Ureter (tissue), 1 donor: ENCODE results near the gene YJEFN3. TPM values are rescaled to one million over a fixed set of nuclear protein-coding genes. Genes with fewer than 3 reads are reported as not detected.

Experiments
- DNase-seq: peaks from one replicate; pipeline ENCODE4 v3.0.0-alpha.2; 2020; ENCODE audit warnings: low spot score
- total RNA-seq: library from RNA; stranded (reverse); gene quantifications from one replicate; pipeline ENCODE4 v1.2.4, GENCODE V29; 2023
- donor health status: DM: yes; HTN: yes; CAD: no.

YJEFN3 gene
- total RNA-seq, 1 donor from 2014 or later = 14.1 TPM

DNA sequence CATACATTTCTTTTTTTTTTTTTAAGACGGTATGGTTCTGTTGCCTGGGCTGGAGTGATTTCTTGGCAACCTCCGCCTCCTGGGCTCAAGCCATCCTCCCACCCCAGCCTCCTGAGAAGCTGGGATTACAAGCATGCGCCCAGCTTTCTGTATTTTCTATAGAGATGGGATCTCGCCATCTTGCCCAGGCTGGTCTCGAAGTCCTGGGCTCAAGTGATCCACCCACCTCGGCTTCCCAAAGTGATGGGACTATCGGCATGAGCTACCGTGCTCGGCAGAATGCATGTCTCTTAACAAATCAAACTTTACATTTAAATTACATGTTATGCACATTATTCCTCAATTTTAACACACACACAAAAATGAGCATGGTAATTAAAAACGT is 11.5 kb upstream of the YJEFN3 start:
- DNase-seq = no peak

DNA sequence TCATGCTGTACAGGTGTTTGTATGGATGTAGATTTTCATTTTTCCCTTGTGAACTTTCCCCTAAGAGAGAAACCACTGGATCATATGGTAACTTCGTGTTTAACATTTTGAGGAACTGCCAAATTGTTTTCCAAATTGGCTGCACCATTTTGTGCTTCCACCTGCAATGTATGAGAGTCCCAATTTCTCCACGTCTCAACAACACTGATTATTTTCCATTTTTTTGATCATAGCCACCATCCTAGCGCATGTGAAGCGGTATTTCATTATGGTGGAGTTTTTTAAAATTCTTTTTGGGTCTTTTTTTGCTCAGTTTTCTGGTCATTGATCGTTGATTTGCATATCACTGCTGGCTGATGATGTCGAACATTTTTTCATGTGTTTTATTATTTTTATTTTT is 7.7 kb upstream of the YJEFN3 start:
- DNase-seq = no peak

DNA sequence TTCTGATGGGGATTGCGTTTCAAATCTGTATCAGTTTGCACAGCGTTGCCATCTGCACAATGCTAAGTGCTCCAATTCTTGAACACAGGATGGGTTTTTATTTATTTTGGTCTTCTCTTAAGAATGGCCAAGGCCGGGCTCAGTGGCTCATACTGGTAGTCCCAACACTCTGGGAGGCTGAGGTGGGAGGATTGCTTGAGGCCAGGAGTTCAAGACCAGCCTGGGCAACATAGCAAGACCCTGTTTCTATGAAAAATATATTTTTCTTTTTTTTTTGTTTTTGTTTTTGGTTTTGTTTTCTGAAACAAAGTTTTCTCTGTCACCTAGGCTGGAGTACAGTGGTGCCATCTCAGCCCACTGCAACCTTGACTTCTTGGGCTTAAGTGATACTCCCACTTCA is 5.5 kb upstream of the YJEFN3 start:
- DNase-seq = no peak

DNA sequence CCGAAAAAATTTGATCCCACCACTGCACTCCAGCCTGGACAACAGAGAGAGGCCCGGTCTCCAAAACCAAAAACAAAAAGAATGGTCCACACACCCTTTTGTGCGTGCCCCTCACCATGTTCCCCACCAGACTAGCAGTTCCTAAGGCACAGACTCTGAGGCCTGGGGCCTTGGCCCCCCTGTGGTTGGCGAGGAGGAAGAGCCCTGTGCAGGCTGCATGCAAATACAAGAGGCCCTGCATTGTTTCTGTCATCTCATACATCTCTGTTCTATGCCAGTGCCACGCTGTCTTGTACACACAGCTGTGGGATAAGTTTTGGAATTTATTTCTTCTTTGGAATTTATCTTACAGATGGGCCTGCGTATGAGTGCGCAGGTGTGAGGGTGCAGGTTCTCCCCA is 4.7 kb upstream of the YJEFN3 start:
- DNase-seq = no peak

DNA sequence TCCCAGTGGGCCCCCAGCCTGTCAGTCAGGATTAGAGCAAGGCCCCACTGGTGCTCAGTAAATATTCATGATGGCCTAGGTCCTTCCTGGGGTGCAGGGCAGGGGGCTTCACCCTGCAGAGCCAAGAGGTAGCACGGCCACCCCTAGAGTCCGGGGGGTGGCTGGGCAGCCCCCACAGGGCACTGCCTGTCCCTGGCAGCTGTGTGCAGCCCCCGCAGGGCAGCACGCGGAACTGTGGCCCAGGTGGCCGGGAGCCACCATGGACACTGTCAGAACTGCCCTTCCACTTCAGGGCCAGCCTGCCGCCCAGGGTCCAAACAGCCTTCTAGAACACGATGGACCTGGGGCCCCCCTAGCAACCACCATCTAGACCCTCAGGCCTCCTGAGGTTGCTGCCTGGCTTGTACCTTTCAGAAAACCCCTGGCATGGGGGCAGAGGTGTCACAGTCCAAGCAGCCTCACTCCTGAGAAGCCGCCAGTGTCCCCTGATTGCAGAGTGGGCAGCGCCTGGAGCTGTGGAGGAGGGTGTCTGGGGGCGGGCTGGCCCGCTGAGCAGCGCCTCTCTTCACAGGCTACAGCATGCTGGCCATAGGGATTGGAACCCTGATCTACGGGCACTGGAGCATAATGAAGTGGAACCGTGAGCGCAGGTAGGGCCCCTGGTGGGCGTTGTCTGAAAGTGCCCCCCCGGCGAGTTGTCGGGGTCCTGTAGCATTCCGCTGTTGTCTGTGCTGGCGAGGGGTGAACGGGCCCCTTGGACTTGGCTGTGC is 2.9 kb upstream of the YJEFN3 start:
- DNase-seq = no peak

DNA sequence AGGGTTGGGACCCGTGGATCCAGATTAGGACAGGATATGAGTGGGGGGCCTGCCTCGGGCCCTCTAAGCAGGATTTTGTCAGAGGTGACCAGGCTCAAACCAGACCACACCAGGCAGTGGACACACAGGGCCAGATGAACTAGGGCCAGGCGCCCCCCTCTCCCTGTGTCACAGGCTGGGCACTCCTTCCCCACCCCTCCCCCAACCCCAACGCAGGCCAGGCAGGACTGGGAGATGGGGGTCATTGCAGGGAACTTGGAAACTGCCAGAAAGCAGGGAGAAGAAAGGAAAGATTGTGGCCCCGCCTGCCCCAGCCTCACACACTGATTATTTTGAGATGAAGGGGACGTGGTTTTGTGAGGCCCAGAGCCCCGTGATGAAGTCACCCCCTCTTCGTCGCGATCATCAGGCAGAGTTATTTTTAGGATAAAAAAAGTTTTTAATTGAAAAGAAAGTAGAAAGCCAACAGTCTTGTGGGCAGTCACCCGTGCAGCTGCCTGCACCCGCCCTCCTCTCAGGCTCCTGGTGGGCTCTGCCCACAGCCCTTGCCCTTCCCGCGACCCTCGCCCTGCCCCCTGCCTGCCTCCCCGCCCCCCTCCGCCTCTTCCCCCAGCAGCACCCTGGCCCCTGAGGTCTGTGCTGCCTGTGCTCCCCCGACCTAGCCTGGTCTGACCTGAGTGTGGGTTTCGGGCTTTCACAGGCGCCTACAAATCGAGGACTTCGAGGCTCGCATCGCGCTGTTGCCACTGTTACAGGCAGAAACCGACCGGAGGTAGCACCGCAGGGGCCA is 1.9 kb upstream of the YJEFN3 start:
- DNase-seq = no peak

DNA sequence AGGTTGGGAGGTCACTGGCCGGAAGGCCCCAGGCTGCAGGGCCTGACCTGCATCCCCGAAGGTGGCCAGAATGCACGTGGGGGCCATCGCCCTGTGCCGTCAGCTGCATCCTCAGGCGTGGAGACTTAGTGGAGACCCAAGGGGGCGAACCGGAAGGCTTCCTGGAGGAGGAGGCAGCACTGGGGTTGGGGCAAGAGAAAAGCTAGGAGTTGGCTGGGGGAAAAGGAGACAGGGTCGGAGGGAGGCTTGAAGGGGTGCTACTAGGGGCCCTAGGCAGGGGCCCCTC is 1.4 kb upstream of the YJEFN3 start:
- no peak for DNase-seq

DNA sequence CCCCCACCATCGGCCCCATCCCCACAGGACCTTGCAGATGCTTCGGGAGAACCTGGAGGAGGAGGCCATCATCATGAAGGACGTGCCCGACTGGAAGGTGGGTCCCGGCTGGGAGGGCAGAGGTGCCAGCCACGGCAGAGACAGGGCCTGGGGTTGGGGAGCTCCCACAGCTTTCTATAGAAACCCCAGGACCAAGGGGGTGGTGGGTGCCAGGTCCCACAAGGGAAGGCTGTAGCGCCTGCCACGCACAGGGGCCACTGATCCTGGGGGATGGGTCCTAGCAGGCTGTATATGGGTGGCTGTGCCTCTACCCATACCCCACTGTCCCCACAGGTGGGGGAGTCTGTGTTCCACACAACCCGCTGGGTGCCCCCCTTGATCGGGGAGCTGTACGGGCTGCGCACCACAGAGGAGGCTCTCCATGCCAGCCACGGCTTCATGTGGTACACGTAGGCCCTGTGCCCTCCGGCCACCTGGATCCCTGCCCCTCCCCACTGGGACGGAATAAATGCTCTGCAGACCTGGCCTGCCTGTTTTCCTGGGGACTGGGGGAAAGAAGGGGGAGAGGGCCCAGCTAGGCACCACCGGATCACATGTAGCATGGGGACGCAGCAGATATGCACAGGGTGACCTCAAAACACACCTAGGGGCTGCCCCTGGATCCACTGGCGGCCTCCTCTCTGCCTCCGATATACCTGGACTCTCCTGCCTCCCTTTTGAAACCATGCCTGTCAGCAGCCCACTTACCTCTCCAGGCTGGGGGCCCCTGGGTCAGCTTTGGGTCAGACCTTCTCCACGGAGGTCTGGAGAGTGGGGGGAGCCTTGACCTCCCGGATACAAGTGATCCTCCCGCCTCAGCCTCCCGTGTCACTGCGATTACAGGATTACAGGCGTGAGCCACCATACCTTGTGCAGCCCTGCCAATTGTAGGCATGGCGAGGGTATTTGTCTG is 761 bp upstream of the YJEFN3 start:
- DNase-seq = no peak

DNA sequence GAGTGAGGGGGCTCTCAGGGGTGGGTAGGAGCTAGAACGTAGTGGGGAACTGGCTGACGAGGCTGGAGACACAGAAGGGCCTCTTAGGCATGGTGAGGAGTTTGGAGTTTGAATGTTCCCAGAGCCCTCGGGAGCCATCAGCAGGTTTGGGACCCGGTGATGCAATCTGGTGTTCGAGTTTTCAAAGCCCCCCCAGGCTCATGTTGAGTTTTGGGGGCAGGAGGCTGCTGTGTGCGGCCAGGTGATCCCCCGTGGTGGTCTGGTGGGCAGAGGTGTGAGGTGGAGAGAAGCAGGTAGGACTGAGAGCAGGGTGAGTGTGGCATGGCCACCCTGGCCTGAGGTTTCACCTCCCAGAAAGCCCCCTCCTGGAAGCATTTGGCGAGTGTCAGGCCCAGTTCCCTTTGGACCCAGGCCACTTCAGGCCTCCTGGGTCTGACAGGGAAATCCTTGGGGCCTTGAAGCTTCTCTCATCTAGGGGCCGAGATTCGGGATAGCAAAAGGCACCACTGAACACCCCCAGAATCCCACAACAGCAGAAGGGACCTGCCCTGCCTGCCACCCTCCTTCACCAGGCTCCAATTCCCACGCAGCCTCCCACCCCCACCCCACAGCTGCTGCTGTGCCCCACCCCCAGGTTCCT is 1.2 kb downstream of the YJEFN3 start:
- DNase-seq = no peak

DNA sequence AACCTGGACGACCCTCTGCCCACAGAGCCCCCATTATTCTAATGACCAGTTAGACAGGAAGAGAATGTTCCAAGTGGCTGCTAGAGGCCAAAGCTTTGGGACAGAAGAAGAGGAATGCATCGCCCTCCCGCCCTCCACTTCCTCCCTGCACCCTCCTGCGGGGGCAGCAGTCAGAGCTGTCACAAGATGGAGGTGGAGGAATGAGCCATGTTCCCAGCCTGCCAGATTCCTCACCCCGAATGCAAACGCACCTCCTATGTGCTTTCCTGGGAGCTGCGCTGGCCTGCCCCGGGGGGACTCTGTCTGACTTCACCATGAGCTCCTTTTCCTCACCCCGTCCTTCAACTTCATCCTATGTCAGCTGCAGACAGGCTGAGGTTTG is 1.7 kb downstream of the YJEFN3 start:
- DNase-seq = no peak

DNA sequence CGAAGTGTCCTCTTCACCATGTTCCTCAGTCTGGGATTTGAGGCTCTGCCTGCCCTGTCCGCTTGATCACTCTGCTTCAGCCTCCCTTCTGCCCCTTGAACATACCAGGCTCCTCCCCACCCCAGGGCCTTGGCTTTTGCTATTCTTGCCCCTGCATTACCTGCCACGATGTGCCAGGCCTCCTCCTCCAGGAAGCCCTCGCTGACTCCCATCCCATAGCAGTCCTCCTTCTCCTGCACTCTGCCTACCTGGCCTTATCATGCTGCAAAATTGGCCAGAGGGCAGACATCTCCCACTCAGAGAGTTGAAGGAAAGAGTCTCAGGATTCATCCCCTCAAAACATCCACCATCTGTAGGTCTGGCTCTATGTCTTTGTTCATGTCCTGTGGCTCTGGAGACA is 2.2 kb downstream of the YJEFN3 start:
- DNase-seq = no peak

DNA sequence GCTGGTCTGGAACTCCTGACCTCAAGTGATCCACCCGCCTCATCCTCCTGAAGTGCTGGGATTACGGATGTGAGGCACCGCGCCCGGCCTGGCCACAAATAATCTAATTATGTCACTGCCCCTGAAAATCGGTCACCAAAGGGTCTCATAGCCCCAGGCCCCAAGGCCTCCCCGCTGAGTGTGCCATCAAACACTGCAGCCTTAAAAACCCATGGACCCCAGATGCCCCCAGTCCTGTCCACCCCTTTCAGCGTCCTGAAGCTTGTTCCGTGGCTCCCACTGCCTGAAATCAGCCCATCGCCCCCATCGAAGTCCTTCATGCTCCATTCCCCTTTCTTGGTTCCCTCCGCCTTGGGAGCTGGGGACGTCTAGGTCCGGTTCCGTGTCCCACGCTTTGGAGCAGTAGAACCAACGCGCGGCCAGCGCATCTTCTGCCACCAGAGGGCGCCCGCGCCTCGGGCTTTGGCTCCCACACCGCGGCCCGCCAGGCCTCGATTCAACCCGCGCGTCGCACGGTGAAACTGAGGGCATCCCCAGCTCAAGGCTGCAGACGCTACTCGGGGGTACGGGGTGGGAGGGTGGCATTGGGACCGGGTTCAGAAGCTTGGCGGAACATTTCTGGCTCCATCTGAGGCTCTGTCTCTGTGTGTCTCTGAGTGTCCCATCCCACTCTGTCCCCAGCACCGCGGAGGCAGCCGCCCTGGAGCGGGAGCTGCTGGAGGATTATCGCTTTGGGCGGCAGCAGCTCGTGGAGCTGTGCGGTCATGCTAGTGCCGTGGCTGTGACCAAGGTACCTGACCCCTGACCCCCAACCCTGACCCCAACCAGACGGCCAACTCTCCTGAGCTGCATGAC is 3.5 kb downstream of the YJEFN3 start:
- DNase-seq = peak; percentile 86

DNA sequence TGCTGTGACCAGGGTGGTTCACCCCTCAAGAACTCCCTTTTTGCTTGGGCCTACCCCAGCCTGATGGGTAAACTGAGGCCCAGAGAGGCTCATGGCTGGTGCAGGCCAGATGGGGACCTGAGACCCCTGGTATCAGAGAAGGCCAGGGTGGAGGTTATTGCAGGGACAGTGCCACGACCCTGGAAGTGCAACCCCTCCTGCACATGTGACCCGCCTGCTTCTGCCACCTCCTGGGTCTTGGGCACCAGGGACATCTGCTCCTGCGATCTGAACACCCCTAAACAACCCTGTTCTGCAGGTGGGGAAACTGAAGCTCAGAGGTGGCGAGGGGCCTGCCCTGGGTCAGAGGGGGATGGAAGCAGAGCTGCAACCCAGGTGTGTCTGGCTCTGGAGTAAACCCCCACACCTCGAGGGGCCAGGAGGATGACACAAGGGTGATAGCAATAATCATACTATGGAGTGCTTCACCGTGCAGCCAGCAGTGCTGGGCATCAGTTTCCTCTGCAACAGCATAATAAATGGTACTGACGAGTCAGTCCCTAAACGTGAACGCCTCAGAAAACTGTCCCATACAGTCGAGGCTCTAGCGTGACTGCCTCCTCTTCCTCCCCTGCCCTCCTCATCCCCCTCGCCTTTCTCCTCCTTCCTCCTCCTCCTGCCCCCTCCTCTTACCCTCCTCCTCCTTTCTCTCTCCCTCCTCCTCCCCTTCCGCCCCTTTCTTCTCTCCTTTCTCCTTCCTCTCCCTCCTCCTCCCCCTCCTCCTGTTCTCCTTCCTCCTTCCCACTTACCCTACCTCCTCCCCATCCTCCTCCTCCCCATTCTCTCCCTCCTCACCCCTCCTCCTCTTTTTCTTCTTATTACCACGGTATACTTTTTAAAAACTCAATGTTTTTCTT is 4.3 kb downstream of the YJEFN3 start:
- no peak for DNase-seq

DNA sequence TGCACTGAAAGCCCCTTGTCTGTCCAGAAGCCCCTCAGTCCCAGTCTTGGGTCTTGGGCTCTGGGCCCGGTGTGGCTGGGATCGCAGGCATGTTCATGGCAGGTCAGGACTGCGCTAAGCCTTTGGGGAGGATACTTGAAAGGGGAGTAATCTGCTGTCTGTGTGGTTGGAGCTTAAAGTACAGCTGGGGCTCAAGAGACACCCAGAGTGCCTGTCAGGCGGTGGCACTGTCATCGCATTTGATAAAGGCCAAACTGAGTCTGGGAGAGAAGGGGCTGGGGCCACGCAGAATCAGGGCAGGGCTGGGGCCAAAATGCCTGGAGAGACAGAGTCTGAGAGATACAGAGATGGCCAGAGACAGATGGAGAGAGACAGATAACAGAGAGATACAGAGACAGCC is 5.1 kb downstream of the YJEFN3 start:
- no peak for DNase-seq

DNA sequence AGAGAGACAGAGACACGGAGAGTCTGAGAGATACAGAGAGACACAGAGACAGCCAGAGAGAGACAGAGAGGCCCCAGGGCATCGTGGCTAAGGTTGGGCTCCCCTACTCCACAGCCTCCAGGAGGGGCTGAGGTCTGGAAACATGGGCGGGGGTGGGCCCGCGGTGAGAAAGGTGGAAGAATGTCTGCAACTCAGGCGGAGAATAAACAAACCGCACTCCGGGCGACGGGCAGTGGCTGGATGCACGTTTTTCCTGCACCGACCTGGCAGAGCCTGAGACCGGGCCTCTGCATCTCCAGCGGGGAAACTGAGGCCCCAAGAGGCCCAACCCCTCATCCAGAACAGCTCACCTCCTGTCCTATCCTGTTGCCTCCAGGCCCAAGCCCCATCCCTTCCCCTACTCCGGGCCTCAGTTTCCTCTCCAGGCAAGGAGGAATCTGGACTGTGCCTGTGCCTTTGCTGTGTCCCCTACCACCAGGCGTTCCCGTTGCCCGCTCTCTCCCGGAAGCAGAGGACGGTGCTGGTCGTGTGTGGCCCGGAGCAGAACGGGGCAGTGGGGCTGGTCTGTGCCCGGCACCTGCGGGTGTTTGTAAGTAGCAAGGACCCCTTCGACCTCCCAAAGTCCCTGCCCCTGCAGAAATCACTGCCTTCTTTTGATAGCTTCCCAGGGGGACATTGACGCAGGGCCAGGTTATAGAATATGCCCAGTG is 6.0 kb downstream of the YJEFN3 start:
- DNase-seq = no peak

DNA sequence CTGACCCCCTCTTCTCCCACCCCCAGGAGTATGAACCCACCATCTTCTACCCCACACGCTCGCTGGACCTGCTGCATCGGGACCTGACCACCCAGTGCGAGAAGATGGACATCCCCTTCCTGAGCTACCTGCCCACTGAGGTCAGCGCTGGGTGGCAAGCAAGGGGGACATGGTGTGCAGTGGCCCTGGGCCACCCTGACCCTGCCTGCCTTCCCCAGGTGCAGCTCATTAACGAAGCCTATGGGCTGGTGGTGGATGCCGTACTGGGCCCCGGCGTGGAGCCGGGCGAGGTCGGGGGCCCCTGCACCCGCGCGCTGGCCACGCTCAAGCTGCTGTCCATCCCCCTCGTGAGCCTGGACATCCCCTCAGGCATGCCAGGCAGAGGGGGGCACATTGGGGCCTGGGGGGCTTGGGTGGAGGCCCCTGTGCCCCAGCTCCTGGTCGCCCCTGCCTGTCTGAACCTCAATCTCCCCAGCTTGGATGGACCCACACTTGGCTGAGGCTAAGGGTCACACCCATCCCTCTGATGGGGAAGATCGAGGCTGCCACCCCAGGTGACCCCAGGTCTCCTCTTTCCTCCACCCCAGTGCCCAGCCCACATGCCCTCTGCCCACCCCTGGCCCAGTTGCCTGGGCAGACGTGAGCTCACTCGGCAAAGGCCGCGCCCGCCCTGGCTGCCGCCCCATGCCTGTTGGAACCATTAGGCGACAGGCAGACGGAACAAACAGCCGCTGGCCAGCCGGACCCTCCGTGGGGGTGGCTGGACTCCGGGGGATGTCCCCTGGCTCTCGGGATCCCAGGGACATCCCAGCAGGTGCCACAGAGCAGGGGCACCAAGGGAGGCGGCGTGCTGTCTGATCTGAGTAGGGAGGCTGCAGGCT is 6.8 kb downstream of the YJEFN3 start:
- DNase-seq = no peak

DNA sequence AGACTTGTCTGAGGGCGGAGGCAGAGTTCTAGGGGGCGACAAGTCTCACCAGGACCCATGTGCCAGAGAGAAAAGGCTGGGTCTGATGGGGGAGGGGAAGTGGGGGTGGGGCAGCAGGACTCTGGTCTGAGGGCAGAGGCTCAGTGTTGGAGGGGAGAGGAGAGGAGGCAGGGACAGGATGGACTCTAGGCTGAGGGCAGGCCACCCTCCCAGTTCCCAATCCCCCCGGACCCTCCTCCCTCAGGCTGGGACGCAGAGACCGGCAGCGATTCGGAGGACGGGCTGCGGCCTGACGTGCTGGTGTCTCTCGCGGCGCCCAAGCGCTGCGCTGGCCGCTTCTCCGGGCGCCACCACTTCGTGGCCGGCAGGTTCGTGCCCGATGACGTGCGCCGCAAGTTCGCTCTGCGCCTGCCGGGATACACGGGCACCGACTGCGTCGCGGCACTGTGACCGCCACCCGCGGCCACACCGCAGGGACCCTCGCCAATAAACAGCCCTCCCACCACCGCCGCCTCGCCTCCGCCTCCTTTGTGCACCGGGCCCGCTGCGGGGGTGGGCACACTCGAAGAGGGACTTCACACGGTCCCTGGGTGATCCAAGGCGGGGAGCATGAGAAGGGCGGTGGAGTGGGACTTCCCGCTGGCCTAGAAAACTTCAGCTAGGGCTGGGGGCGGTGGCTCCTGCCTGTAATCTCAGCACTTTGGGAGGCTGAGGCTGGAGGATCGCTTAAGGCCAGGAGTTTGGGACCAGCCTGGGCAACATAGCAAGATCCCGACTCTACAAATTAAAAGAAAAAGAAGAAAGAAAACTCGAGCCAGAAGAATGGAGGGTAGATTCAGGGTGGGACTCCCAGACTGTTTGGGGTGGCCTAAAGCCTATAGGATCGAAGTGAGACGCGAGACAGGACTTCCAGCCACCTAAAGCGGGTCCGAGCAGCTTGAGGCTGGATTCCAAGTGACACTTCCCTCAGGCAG is 8.7 kb downstream of the YJEFN3 start:
- no peak for DNase-seq
